Vagina (tissue), 2 donors: ENCODE measurements around the gene PPARGC1A.

Experiments used
- CTCF ChIP-seq, 3 experiments: fragments of 450-650 bp in 2 of 3; fragments of 200-600 bp in 1 of 3; sonication (generic) in 1 of 3; IDR thresholded peaks; one replicate each; pipeline ENCODE4 v1.5.1; 2017 to 2019; ENCODE audit warnings: antibody characterized with exemption in 3 of 3, mild to moderate bottlenecking in 2 of 3, moderate library complexity in 2 of 3
- POLR2A ChIP-seq, 2 donors: fragments of 450-650 bp; IDR thresholded peaks; one replicate each; pipeline ENCODE4 v1.6.1; 2017; ENCODE audit warnings: antibody characterized with exemption in 2 of 2, mild to moderate bottlenecking in 2 of 2, moderate library complexity in 2 of 2
- POLR2AphosphoS5 ChIP-seq, 2 donors: sonication (generic); formaldehyde crosslinking; IDR thresholded peaks; one replicate each; pipeline ENCODE4 v1.9.0; 2017; ENCODE audit warnings: antibody characterized with exemption in 2 of 2, mild to moderate bottlenecking in 2 of 2, low read depth in 1 of 2; ENCODE audit not compliant: insufficient read depth in 1 of 2

- TF ChIP-seq CTCF (IDR thresholded peaks at IDR 0.05), result no peak
- no peak for TF ChIP-seq POLR2A (IDR thresholded peaks at IDR 0.05)
- TF ChIP-seq POLR2AphosphoS5 (IDR thresholded peaks at IDR 0.05; ENCODE audit: insufficient read depth in 1 of 2, low read depth in 1 of 2), result no peak
Observed at GRCh38 chr4:23788027-23788426, 101.8 kb downstream of the PPARGC1A start.
